Measurements from ENCODE around the gene RDH13.

DNA sequence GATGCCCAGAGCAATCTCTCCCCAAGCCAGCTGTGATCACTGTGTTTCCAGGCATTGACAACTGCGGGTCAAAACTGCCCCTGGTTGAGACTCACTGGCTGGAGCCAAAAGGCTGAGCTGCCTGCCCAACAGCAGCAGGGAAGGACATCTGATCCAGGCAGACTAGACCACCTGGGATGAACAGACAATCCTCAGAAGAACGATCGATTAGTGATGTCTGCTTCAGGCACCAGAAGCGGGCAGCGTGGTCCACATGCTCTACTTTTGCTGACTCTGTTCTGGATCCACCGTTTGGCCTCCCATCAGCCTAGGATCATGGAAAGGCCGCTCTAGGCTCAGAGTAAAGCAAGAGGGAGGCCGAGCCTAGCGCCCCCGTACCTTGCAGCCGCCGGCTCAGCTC lies 15.0 kb downstream of the RDH13 start:
- TF ChIP-seq NFYB (IDR thresholded peaks at IDR 0.05; ENCODE audit: insufficient read depth, low read depth, low read length) (no peak), EZH2 (IDR thresholded peaks at IDR 0.05; ENCODE audit: borderline replicate concordance, control insufficient read depth, low read depth, low read length) (no peak), ASH2L (IDR thresholded peaks at IDR 0.05; ENCODE audit: borderline replicate concordance, low read depth) (no peak), ZNF217 (IDR thresholded peaks at IDR 0.05) (no peak), NFIC (IDR thresholded peaks at IDR 0.05; ENCODE audit: low read depth, low read length) (no peak), GABPA (IDR thresholded peaks at IDR 0.05; ENCODE audit: low read depth) (no peak), ZNF274 (IDR thresholded peaks at IDR 0.05; ENCODE audit: insufficient read depth, insufficient read length) (no peak), POLR2A (IDR thresholded peaks at IDR 0.05; ENCODE audit: low read depth, low read length) (no peak)
- TF ChIP-seq, protein P1, sequence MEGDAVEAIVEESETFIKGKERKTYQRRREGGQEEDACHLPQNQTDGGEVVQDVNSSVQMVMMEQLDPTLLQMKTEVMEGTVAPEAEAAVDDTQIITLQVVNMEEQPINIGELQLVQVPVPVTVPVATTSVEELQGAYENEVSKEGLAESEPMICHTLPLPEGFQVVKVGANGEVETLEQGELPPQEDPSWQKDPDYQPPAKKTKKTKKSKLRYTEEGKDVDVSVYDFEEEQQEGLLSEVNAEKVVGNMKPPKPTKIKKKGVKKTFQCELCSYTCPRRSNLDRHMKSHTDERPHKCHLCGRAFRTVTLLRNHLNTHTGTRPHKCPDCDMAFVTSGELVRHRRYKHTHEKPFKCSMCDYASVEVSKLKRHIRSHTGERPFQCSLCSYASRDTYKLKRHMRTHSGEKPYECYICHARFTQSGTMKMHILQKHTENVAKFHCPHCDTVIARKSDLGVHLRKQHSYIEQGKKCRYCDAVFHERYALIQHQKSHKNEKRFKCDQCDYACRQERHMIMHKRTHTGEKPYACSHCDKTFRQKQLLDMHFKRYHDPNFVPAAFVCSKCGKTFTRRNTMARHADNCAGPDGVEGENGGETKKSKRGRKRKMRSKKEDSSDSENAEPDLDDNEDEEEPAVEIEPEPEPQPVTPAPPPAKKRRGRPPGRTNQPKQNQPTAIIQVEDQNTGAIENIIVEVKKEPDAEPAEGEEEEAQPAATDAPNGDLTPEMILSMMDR (IDR thresholded peaks at IDR 0.05 in 2 of 3, conservative IDR thresholded peaks at IDR 0.05 in 1 of 3; ENCODE audit: control insufficient read depth in 2 of 3, extremely low read depth in 1 of 3, insufficient read depth in 1 of 3, low read depth in 3 of 3, low read length in 3 of 3) = no peak

Measured in GM12878 (cell line).